ENCODE data around the gene MEIS2.

Gene MEIS2

DNA sequence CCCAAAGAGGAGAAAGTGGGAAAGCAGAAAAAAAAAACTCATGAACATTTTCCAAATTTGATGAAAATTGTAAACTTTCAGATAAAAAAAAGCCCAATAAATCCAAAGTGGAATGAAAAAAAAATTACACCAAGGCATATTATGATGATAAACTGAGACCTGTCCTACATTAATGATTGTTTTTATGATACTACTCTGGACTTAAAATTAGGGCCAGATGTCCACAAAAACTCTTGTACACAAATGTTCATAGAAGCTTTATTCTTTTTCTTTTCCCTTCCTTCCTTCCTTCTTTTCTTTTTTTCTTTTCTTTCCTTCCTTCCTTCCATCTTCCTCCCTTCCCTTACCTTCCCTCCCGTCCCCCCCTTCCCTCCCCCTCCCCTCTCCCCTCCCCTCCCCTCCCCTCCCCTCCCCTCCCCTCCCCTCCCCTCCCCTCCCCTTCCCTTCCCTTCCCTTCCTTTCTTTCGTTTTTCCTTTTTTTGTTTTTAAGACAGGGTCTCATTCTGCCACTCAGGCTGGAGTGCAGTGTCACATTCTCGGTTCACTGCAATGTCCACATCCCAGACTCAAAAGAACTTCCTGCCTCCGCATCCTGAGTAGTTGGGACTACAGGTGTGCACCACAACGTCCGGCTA, 243.9 kb downstream of the MEIS2 start:
- H3K4me3 ChIP-seq (ENCODE audit: low read depth, low read length) = no peak overlapping the region
- no peak for TF ChIP-seq CTCF (IDR thresholded peaks at IDR 0.05; ENCODE audit: low read depth, low read length)
- no peak for TF ChIP-seq POLR2A (IDR thresholded peaks at IDR 0.05; ENCODE audit: extremely low read depth, insufficient read length)
- TF ChIP-seq, protein P1, sequence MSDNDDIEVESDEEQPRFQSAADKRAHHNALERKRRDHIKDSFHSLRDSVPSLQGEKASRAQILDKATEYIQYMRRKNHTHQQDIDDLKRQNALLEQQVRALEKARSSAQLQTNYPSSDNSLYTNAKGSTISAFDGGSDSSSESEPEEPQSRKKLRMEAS (IDR thresholded peaks at IDR 0.05; ENCODE audit: low read depth, low read length) = no peak
- no peak for TF ChIP-seq MYC (IDR thresholded peaks at IDR 0.05; ENCODE audit: low read depth, low read length)
- DNase-seq (ENCODE audit: low read depth) = no peak

GRCh38 chr15:36850864-36851263, 249.5 kb downstream of the MEIS2 start:
- no peak for DNase-seq (ENCODE audit: low read depth)
- H3K4me3 ChIP-seq (ENCODE audit: low read depth, low read length) = no peak overlapping the region
- TF ChIP-seq MYC (IDR thresholded peaks at IDR 0.05; ENCODE audit: low read depth, low read length) = no peak
- TF ChIP-seq, protein P1 (IDR thresholded peaks at IDR 0.05; ENCODE audit: low read depth, low read length) = no peak
- TF ChIP-seq POLR2A (IDR thresholded peaks at IDR 0.05; ENCODE audit: extremely low read depth, insufficient read length) = no peak
- TF ChIP-seq CTCF (IDR thresholded peaks at IDR 0.05; ENCODE audit: low read depth, low read length) = no peak

GRCh38 chr15:36845270-36845669, 255.1 kb downstream of the MEIS2 start:
- DNase-seq (ENCODE audit: low read depth) = no peak
- H3K4me3 ChIP-seq (ENCODE audit: low read depth, low read length) = no peak overlapping the region
- TF ChIP-seq, protein P1 (IDR thresholded peaks at IDR 0.05; ENCODE audit: low read depth, low read length) = no peak
- TF ChIP-seq POLR2A (IDR thresholded peaks at IDR 0.05; ENCODE audit: extremely low read depth, insufficient read length) (no peak), CTCF (IDR thresholded peaks at IDR 0.05; ENCODE audit: low read depth, low read length) (no peak), MYC (IDR thresholded peaks at IDR 0.05; ENCODE audit: low read depth, low read length) (no peak)

DNA sequence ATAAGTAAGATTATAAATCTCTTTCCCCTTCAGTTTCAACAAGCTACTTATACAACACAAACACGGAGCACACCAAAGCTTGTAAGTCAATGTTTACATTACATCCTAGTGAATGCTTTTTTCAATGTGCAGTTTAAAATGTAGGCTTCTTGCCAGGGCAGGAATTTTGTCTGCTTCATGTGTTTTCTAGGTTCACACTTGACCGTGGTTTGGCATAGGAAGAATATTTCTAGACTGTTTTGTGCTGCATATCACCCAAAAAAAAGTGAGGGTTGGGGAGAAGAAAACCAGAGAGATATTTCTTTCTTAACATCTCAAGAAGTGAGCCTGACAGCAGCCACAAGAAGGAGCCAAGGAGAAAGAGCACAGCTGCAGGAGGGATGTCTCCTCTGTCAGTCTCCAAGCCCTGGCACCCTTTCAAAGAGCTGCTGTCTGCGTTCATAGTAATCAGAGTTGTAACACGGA, 255.8 kb downstream of the MEIS2 start:
- TF ChIP-seq POLR2A (IDR thresholded peaks at IDR 0.05; ENCODE audit: extremely low read depth, insufficient read length) = no peak
- TF ChIP-seq MYC (IDR thresholded peaks at IDR 0.05; ENCODE audit: low read depth, low read length) = no peak
- TF ChIP-seq CTCF (IDR thresholded peaks at IDR 0.05; ENCODE audit: low read depth, low read length) = no peak
- TF ChIP-seq, protein P1 (IDR thresholded peaks at IDR 0.05; ENCODE audit: low read depth, low read length) = no peak
- no peak for DNase-seq (ENCODE audit: low read depth)
- no peak overlapping the region for H3K4me3 ChIP-seq (ENCODE audit: low read depth, low read length)

DNA sequence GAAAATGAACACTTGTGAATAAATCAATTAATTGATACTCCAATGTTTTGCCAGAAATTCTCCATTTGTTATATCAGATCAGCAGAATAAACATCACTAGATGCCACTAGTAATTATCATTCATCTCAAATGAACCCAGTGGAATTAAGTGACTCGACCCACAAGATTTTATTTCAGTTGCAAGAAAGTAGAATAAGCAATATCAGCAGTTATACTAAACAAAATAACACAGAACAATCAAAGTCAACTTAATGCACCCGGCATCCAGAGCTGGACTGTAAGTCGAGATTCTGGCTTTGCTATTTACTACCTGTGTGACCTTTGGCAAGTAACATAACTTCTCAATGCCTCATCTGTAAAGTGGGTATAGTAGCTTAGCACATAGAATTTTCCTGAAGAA, 256.5 kb downstream of the MEIS2 start:
- TF ChIP-seq MYC (IDR thresholded peaks at IDR 0.05; ENCODE audit: low read depth, low read length) (no peak), CTCF (IDR thresholded peaks at IDR 0.05; ENCODE audit: low read depth, low read length) (no peak), POLR2A (IDR thresholded peaks at IDR 0.05; ENCODE audit: extremely low read depth, insufficient read length) (no peak)
- TF ChIP-seq, protein P1 (IDR thresholded peaks at IDR 0.05; ENCODE audit: low read depth, low read length) = no peak
- H3K4me3 ChIP-seq (ENCODE audit: low read depth, low read length) = no peak overlapping the region
- DNase-seq (ENCODE audit: low read depth) = no peak

All from NB4 (cell line).